Mammary epithelial cell (primary cell): ENCODE data around the gene KCNJ6.

Experiments used
- EZH2 ChIP-seq: IDR thresholded peaks from 2 replicates; pipeline ENCODE4 v1.6.1; 2012; ENCODE audit warnings: low read length, inconsistent platforms, borderline replicate concordance
- TF ChIP-seq, protein P1 (sequence below), 2 donors: IDR thresholded peaks in 1 of 2; conservative IDR thresholded peaks in 1 of 2; 2 replicates each; pipeline ENCODE4 v1.5.1; 2011 to 2012; ENCODE audit warnings: inconsistent platforms in 2 of 2, low read length in 2 of 2, mild to moderate bottlenecking in 2 of 2, control low read depth in 1 of 2, low read depth in 1 of 2; ENCODE audit not compliant: insufficient read depth in 1 of 2; ENCODE audit errors: extremely low read depth in 1 of 2

- TF ChIP-seq EZH2, result no peak
- TF ChIP-seq, protein P1, sequence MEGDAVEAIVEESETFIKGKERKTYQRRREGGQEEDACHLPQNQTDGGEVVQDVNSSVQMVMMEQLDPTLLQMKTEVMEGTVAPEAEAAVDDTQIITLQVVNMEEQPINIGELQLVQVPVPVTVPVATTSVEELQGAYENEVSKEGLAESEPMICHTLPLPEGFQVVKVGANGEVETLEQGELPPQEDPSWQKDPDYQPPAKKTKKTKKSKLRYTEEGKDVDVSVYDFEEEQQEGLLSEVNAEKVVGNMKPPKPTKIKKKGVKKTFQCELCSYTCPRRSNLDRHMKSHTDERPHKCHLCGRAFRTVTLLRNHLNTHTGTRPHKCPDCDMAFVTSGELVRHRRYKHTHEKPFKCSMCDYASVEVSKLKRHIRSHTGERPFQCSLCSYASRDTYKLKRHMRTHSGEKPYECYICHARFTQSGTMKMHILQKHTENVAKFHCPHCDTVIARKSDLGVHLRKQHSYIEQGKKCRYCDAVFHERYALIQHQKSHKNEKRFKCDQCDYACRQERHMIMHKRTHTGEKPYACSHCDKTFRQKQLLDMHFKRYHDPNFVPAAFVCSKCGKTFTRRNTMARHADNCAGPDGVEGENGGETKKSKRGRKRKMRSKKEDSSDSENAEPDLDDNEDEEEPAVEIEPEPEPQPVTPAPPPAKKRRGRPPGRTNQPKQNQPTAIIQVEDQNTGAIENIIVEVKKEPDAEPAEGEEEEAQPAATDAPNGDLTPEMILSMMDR (conservative IDR thresholded peaks at IDR 0.05 in 1 of 2, IDR thresholded peaks at IDR 0.05 in 1 of 2; ENCODE audit: extremely low read depth in 1 of 2, insufficient read depth in 1 of 2, low read depth in 1 of 2, low read length in 2 of 2), result no peak
These were observed 239.3 kb downstream of the KCNJ6 start for GRCh38 chr21:37677006-37677405.
